Activated naive CD8-positive, alpha-beta T cell (primary cell): ENCODE results near the gene RYR2.

ENCODE experiments used
- H3K27ac Mint-ChIP-seq: one replicate; pipeline ENCODE4 v1.8.0; 2021; ENCODE audit warnings: mixed read lengths
- H3K27me3 Mint-ChIP-seq: one replicate; pipeline ENCODE4 v1.8.0; 2021; ENCODE audit warnings: mixed read lengths
- H3K36me3 Mint-ChIP-seq: one replicate; pipeline ENCODE4 v1.8.0; 2021; ENCODE audit warnings: mixed read lengths
- H3K4me1 Mint-ChIP-seq: one replicate; pipeline ENCODE4 v1.8.0; 2021; ENCODE audit warnings: low read depth, mixed read lengths
- H3K4me3 Mint-ChIP-seq: one replicate; pipeline ENCODE4 v1.8.0; 2021; ENCODE audit warnings: mild to moderate bottlenecking, mixed read lengths
- H3K9me3 Mint-ChIP-seq: one replicate; pipeline ENCODE4 v1.8.0; 2021; ENCODE audit warnings: low read depth, mixed read lengths

RYR2 gene

GRCh38 chr1:237867380-237867888, 825.5 kb downstream of the RYR2 start:
- Mint-ChIP-seq H3K27me3 (peaks cover 2% of the 10 kb centered on the region), H3K9me3 (peaks cover 5% of the 10 kb centered on the region), H3K36me3 (no peaks in the 10 kb centered on the region), H3K27ac (no peak overlapping the region), H3K4me3 (no peak overlapping the region), H3K4me1 (peaks cover 2% of the 10 kb centered on the region)

- no peaks in the 10 kb centered on the region for H3K36me3 Mint-ChIP-seq
- H3K9me3 Mint-ChIP-seq, result peaks cover 5% of the 10 kb centered on the region
- peaks cover 2% of the 10 kb centered on the region for H3K27me3 Mint-ChIP-seq
- H3K4me3 Mint-ChIP-seq, result no peak overlapping the region
- peaks cover 2% of the 10 kb centered on the region for H3K4me1 Mint-ChIP-seq
- no peak overlapping the region for H3K27ac Mint-ChIP-seq
Measured at GRCh38 chr1:237868817-237869600, 827.0 kb downstream of the RYR2 start.

GRCh38 chr1:237873487-237874211, 831.7 kb downstream of the RYR2 start:
- no peak overlapping the region for H3K27ac Mint-ChIP-seq

GRCh38 chr1:237875291-237875690, 833.3 kb downstream of the RYR2 start:
- no peaks in the 10 kb centered on the region for H3K27me3 Mint-ChIP-seq
- no peaks in the 10 kb centered on the region for H3K36me3 Mint-ChIP-seq

More at GRCh38 chr1:237873487-237874211, 831.7 kb downstream of the RYR2 start:
- Mint-ChIP-seq H3K9me3 (peaks cover 5% of the 10 kb centered on the region), H3K4me1 (no peaks in the 10 kb centered on the region), H3K4me3 (no peak overlapping the region), H3K27me3 (no peaks in the 10 kb centered on the region), H3K36me3 (no peaks in the 10 kb centered on the region)

GRCh38 chr1:237877631-237878030, 835.6 kb downstream of the RYR2 start:
- Mint-ChIP-seq H3K4me1 (no peaks in the 10 kb centered on the region), H3K36me3 (no peaks in the 10 kb centered on the region), H3K27me3 (no peaks in the 10 kb centered on the region), H3K4me3 (no peak overlapping the region), H3K27ac (no peak overlapping the region), H3K9me3 (no peaks in the 10 kb centered on the region)

More at GRCh38 chr1:237875291-237875690, 833.3 kb downstream of the RYR2 start:
- Mint-ChIP-seq H3K4me3 (no peak overlapping the region), H3K9me3 (peaks cover 5% of the 10 kb centered on the region), H3K27ac (no peak overlapping the region), H3K4me1 (no peaks in the 10 kb centered on the region)

GRCh38 chr1:237878406-237878805, 836.4 kb downstream of the RYR2 start:
- H3K36me3 Mint-ChIP-seq, result no peaks in the 10 kb centered on the region
- no peaks in the 10 kb centered on the region for H3K9me3 Mint-ChIP-seq
- no peak overlapping the region for H3K27ac Mint-ChIP-seq
- peaks cover 2% of the 10 kb centered on the region for H3K27me3 Mint-ChIP-seq
- H3K4me1 Mint-ChIP-seq, result no peaks in the 10 kb centered on the region
- no peak overlapping the region for H3K4me3 Mint-ChIP-seq

GRCh38 chr1:237879195-237879594, 837.2 kb downstream of the RYR2 start:
- H3K27ac Mint-ChIP-seq, result no peak overlapping the region
- no peaks in the 10 kb centered on the region for H3K9me3 Mint-ChIP-seq
- no peak overlapping the region for H3K4me3 Mint-ChIP-seq
- no peaks in the 10 kb centered on the region for H3K36me3 Mint-ChIP-seq
- H3K27me3 Mint-ChIP-seq, result peaks cover 2% of the 10 kb centered on the region
- H3K4me1 Mint-ChIP-seq, result no peaks in the 10 kb centered on the region
